ENCODE results near the gene CCDC32.

GRCh38 chr15:40555876-40556275 lies 9.0 kb downstream of the CCDC32 start:
- TF ChIP-seq SPI1 (IDR thresholded peaks at IDR 0.05; ENCODE audit: borderline replicate concordance, low read depth) (no peak), CTCF (IDR thresholded peaks at IDR 0.05; ENCODE audit: insufficient read depth, low read length) (no peak), POLR2AphosphoS5 (IDR thresholded peaks at IDR 0.05; ENCODE audit: low read depth) (no peak), REST (IDR thresholded peaks at IDR 0.05; ENCODE audit: insufficient replicate concordance, low read depth) (no peak)

Measured in HL-60 (cell line).